ENCODE results near the gene MEF2C. TPM values are rescaled to one million over a fixed set of nuclear protein-coding genes. Genes with fewer than 3 reads are reported as not detected.

The MEF2C gene
- total and polyA plus RNA-seq, 5 experiments from 2014 or later = 0.14 to 10.8 (median 0.48) TPM

DNA sequence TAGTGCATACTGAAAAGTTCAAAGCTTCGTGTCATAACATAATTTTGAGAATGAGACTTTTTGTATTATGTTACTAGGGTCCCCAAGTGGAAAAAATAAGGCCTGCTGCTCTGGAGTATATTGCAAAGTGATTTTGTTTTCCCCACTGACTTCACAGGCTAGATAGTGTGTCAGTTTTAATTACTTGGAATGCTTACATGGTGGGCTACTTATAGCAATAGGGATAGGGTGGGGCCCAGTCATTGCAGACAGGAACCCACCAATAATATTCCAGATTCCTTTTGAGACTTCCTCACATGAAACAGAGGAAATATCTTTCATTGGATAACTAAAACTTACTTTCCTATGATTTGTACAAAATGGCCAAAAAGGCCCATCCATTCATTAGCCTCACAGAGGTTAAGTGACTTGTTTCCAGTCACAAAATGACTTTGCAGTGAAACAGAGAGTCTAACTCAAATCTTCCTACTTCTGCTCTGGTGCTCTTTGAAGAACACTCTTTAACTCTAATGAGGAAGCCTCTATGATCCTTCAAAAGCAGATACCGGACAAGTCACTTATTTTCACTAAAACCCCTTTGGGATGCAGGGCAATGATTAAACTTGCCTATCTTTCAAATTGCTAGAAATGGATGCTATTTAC lies 16.2 kb upstream of the MEF2C start:
- peaks cover 0 to 4% (median 0%) of the 10 kb centered on the region in 5 donors for H3K27me3 Mint-ChIP-seq
- H3K4me3 Mint-ChIP-seq = no peak overlapping the region
- no peaks in the 10 kb centered on the region for H3K9me3 Mint-ChIP-seq
- no peaks in the 10 kb centered on the region for H3K4me1 Mint-ChIP-seq
- DNase-seq (no peak), ATAC-seq (no peak)
- H3K27ac Mint-ChIP-seq = no peak overlapping the region
- H3K36me3 Mint-ChIP-seq = no peaks in the 10 kb centered on the region
- POLR2A ChIA-PET = no interaction called here

DNA sequence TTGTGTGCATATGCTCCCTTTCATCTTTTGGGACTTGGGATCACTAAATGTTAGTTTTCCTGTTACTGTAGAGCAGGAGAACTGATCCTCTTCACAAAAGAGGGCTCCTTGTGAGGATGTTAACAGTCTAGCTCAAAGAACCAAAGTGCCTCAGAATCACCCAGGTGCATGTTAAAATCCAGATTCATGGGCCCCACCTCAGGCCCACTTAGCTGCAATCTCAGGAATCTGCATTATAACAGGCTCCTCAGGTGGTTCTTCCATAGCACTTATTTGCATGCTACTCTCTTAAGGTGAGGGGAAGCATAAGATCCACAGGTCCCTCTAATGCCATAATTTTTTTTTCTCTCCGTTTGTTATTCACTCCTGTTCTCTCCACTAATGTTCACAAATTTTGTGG lies 14.8 kb upstream of the MEF2C start:
- H3K36me3 Mint-ChIP-seq = no peaks in the 10 kb centered on the region
- H3K4me3 Mint-ChIP-seq = no peak overlapping the region
- no peaks in the 10 kb centered on the region for H3K9me3 Mint-ChIP-seq
- POLR2A ChIA-PET = no interaction called here
- H3K4me1 Mint-ChIP-seq = no peaks in the 10 kb centered on the region
- no peak for ATAC-seq
- H3K27me3 Mint-ChIP-seq = peaks cover 0 to 4% (median 0%) of the 10 kb centered on the region in 5 donors
- DNase-seq = no peak
- H3K27ac Mint-ChIP-seq = no peak overlapping the region

DNA sequence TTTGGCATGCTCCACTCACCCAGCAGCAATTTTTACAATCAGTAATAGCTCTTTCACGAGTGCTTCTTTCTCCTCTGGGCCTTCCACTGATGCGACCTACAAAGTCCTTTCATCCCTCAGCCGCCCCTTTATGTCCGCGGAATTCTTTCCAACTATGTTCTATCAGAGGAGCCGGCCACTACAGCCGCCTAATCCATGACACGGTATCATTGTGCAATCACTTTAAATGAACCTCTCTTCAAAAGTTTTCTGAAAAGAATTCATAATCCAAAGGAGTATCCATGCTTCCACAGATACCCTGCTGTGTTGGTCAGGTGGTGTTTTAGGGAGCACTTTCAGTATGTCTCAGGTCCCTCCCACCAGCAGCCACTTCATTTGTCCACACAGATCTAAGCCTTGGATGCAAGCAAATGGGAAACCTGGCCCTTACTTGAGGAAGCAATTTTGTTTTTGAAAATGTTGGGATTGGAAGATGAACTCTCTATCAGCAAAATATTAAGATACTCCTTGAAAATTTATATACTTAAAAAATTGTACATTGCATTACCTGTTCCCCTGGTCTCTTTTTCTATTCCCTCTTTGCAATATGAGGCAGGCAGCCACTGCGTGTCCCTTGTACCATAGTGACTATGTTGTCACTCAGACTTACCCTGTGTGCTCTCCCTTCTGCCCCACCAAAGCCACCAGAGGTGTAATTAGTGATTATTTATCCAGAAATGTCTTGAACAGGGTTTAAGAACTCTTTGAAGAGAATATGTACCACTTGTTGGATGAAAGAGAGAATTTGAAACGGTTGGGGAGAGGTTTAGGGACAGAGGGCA lies 12.9 kb upstream of the MEF2C start:
- no peaks in the 10 kb centered on the region for H3K4me1 Mint-ChIP-seq
- no peak overlapping the region for H3K4me3 Mint-ChIP-seq
- no peaks in the 10 kb centered on the region for H3K9me3 Mint-ChIP-seq
- DNase-seq (no peak), ATAC-seq (no peak)
- POLR2A ChIA-PET = no interaction called here
- H3K27ac Mint-ChIP-seq = no peak overlapping the region
- H3K36me3 Mint-ChIP-seq = no peaks in the 10 kb centered on the region
- H3K27me3 Mint-ChIP-seq = peaks cover 2 to 18% (median 8%) of the 10 kb centered on the region in 5 donors

DNA sequence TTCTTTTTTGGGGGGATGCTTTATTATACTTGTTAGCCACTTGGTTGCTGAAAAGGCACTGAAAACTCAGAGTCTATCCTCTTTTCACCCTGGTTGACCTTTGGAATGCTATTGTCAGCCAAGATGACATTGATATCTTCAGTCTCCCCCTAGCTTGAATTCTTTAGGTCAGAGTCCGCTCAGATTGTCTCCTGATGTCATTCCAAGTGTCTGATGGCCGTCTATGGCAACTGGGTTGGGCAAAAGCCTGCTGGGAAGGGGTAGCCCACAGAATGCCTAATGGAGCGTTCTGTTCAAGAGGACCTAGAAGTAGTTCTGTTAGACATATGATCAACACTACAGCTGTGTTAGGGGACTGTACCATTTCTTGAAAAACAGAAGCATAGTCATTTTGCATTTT lies 9.7 kb upstream of the MEF2C start:
- H3K36me3 Mint-ChIP-seq = no peaks in the 10 kb centered on the region
- DNase-seq = no peak
- H3K27me3 Mint-ChIP-seq = peaks cover 14 to 46% (median 25%) of the 10 kb centered on the region in 5 donors
- POLR2A ChIA-PET = no interaction called here
- H3K4me1 Mint-ChIP-seq = peaks cover 0 to 17% (median 2%) of the 10 kb centered on the region in 4 donors
- H3K9me3 Mint-ChIP-seq = no peaks in the 10 kb centered on the region
- H3K4me3 Mint-ChIP-seq = no peak overlapping the region
- ATAC-seq = no peak
- no peak overlapping the region for H3K27ac Mint-ChIP-seq

DNA sequence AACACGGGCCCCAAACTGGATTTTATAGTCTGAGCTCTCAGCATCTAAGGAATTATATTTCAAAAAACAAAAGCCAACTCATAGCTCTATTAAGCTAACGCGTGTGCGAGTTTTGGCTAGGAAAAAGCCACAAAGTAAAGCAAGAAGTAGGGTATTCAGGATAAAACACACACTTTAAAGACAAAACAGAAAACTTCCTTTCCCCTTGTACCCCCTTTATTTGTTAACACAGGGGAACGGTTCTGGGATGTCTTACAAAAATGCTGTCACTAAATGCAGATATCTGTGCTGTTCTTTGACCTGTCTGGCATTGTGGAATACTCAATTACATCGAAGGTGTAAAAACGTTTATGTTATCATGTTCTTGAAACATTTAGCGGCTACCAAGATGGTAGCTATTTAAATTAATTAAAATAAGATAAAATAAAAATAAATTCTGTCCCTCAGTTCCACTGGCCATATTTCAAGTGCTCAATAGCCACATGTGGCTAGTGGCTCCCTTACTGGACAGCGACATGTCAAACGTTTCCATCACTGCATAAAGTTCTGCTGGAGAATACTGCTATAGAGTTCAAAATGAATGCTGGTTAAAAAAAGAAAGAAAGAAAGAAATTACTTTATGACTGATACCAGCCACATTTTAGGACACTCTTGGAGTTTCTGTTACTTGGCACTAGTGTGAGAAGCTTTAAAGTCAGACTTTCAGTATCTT lies 7.2 kb upstream of the MEF2C start:
- POLR2A ChIA-PET = interaction anchor here (0.6 to 0.8 kb wide), 2 partner anchors 382 to 1640 kb away, joined by 3 read pairs; no protein-coding TSS in a partner anchor

DNA sequence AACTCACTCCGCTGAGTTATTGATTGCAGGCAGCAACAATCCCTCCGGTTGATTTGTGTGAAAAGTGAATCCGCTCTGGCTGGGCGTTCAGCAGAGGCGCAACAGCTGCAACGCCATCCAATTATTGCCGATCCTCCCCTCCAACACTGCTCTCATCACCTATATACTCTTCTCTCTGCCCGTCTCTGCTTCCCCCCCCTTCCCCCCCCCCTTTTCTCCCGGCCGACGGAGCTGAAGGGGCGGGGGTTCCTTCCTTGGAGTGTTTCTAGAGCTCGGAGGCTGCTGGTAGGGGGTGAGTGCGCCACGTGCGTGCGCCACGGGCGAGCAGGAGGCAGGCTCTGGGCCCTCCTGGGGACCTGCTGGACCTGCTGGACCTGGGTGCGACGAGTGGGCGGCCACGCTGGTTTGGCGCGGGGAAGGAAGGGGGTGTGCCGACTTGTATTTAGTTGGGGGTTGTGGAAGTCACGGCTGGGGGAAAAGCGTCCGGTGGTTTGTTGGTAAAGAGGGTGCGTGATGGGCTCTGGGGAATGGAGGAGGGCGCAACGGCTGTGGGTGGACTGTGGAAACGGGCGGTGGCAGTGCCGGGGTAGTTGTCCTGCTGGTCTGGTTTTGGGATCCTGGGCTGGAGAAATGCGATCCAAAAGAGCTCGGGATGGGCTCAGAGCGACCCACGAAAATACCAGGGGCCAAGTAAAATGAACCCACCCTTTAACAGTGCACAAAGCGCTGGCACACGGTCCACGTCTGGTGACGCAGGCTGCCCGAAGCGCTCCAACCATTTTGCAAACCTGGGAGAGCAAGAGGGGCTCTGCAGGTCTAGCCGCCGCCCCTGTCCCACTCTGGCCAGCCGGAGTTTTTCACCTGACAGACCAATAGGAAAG lies 6.4 kb upstream of the MEF2C start:
- no peak for DNase-seq
- peaks cover 0 to 34% (median 5%) of the 10 kb centered on the region in 4 donors for H3K4me1 Mint-ChIP-seq
- POLR2A ChIA-PET = interaction anchor here (0.6 to 0.8 kb wide), 2 partner anchors 383 to 1640 kb away, joined by 3 read pairs; no protein-coding TSS in a partner anchor
- no peaks in the 10 kb centered on the region for H3K9me3 Mint-ChIP-seq
- H3K36me3 Mint-ChIP-seq = no peaks in the 10 kb centered on the region
- H3K27me3 Mint-ChIP-seq = peaks cover 24 to 58% (median 32%) of the 10 kb centered on the region in 5 donors
- H3K27ac Mint-ChIP-seq = peak overlapping the region in 2 of 10 donors; percentile 44 to 81
- ATAC-seq = no peak
- peak overlapping the region in 3 of 10 donors; percentile 18 to 85 (median 57) for H3K4me3 Mint-ChIP-seq

More for the DNA sequence above, 7.2 kb upstream of the MEF2C start:
- no peaks in the 10 kb centered on the region for H3K36me3 Mint-ChIP-seq
- peak overlapping the region in 2 of 10 donors; percentile 44 to 81 for H3K27ac Mint-ChIP-seq
- H3K27me3 Mint-ChIP-seq = peaks cover 19 to 50% (median 28%) of the 10 kb centered on the region in 5 donors
- peak overlapping the region in 3 of 10 donors; percentile 18 to 85 (median 31) for H3K4me3 Mint-ChIP-seq
- H3K4me1 Mint-ChIP-seq = peaks cover 0 to 26% (median 2%) of the 10 kb centered on the region in 4 donors
- H3K9me3 Mint-ChIP-seq = no peaks in the 10 kb centered on the region
- no peak for DNase-seq
- no peak for ATAC-seq

DNA sequence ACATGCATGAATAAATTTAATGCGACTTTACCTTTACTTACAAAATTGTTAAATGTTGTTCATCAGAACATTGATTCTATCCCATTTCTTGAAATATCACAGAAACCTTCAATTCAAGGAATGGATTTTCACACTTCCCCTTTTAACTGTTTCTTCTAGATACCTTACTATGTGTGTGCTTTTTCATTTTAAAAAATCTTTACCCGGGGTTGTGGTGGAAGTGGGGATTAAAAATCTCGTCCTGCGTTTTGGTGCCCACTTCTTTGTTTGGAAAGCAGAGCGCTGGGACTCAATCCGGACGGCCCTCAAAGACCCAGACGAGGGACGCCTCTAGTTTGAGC lies 5.8 kb upstream of the MEF2C start:
- H3K9me3 Mint-ChIP-seq = no peaks in the 10 kb centered on the region
- DNase-seq (no peak), ATAC-seq (no peak)
- peaks cover 2 to 39% (median 10%) of the 10 kb centered on the region in 4 donors for H3K4me1 Mint-ChIP-seq
- H3K27ac Mint-ChIP-seq = no peak overlapping the region
- H3K4me3 Mint-ChIP-seq = peak overlapping the region in 2 of 10 donors; percentile 4 to 85
- POLR2A ChIA-PET = no interaction called here
- H3K36me3 Mint-ChIP-seq = no peaks in the 10 kb centered on the region
- peaks cover 25 to 64% (median 37%) of the 10 kb centered on the region in 5 donors for H3K27me3 Mint-ChIP-seq

DNA sequence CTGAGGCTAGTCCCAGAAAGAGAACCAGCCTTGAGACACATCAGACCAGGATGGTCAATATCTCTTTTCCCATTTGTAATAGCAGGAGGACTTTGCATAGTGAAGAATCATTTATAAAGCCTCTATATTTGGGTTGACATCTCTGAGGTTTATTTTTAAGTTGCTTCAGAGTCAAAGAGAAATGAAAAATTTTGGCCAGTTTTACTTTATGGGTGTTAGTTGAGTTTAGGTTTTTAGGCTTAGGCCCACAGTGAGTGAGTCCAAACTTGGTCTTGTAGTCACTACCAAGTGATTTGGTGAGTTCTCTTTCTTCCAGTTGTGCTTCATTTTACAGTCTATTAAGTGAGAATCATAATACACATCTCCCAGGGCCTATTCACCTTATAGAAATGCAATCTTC lies 5.3 kb upstream of the MEF2C start:
- peaks cover 29 to 69% (median 41%) of the 10 kb centered on the region in 5 donors for H3K27me3 Mint-ChIP-seq
- ATAC-seq (no peak), DNase-seq (no peak)
- H3K4me1 Mint-ChIP-seq = peaks cover 6 to 43% (median 15%) of the 10 kb centered on the region in 4 donors
- POLR2A ChIA-PET = no interaction called here
- H3K9me3 Mint-ChIP-seq = no peaks in the 10 kb centered on the region
- no peaks in the 10 kb centered on the region for H3K36me3 Mint-ChIP-seq
- H3K27ac Mint-ChIP-seq = no peak overlapping the region
- H3K4me3 Mint-ChIP-seq = peak overlapping the region in 1 of 10 donors; percentile 85

DNA sequence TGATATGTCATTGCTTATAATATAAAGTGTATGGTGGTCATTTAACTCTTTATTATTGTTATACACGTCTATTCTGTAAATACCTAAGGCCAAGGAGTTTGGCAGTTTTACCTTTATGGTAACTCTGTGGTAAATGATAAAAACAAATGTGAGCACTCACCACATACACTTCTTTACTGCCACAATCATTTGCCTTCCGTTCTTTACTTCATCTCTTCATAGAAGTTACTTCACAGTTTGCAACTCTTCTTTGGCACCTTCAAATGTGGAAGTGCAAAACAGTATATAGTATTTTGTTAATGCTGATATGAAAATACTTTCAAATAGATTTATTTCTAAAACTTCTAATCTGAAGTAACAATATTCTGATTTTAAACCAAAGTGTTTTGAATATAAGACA lies 4.4 kb upstream of the MEF2C start:
- Mint-ChIP-seq H3K9me3 (no peaks in the 10 kb centered on the region), H3K36me3 (no peaks in the 10 kb centered on the region), H3K27ac (no peak overlapping the region), H3K4me3 (no peak overlapping the region), H3K27me3 (peaks cover 32 to 75% (median 49%) of the 10 kb centered on the region in 5 donors), H3K4me1 (peaks cover 12 to 50% (median 23%) of the 10 kb centered on the region in 4 donors)
- ATAC-seq = no peak
- no peak for DNase-seq
- POLR2A ChIA-PET = no interaction called here

DNA sequence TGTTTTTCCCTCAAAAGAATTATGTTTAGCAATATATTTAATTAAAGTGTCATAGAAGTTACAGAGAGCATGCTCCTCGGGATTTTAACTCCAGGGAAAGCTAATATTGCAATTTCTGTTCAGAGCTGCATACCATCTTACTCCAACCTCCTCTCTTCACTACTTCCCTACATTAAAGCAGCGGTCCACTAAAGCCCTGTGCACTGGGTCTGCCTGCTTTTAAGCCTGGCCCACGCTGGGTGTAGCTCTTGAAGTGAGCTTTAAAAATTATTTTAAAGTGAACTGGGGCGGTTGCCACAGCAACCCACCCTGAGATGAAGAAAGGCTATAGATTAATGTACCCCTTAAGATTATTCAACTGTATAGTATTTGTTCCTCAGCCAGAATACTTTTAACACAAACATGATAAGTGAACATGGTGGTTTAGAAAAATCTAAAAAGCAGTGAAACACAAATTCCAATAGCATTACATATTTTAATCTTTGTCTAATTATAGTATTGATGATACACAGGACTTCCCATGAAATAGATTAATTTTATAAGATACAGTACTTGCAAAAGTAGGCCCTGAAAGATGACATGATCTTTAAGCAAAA lies 3.9 kb upstream of the MEF2C start:
- H3K27me3 Mint-ChIP-seq = peaks cover 32 to 73% (median 47%) of the 10 kb centered on the region in 5 donors
- no peaks in the 10 kb centered on the region for H3K36me3 Mint-ChIP-seq
- no peak overlapping the region for H3K27ac Mint-ChIP-seq
- no peaks in the 10 kb centered on the region for H3K9me3 Mint-ChIP-seq
- POLR2A ChIA-PET = no interaction called here
- ATAC-seq (no peak), DNase-seq (no peak)
- peaks cover 13 to 53% (median 25%) of the 10 kb centered on the region in 4 donors for H3K4me1 Mint-ChIP-seq
- H3K4me3 Mint-ChIP-seq = peak overlapping the region in 1 of 10 donors; percentile 79

DNA sequence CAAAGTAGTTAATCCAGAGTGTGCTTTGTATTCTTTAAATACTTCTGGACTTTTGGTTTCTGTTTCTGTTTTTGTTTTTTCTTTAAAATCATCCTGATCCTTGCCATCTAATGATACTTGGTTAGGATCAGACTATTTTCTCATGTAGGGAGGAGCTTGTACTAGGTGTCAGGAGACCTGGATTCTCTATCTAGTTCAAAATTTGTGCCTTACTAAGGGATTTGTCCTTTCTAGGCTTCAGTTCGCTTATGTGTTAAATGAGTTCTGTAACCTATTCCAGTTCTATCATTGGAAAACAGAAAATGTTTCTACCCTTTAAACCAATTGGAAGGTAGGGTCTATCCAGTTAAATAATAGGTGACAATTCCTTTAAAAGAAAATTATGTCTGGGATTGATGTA lies 3.3 kb upstream of the MEF2C start:
- H3K9me3 Mint-ChIP-seq = no peaks in the 10 kb centered on the region
- ATAC-seq = no peak
- peaks cover 30 to 67% (median 47%) of the 10 kb centered on the region in 5 donors for H3K27me3 Mint-ChIP-seq
- H3K36me3 Mint-ChIP-seq = no peaks in the 10 kb centered on the region
- peaks cover 13 to 53% (median 25%) of the 10 kb centered on the region in 4 donors for H3K4me1 Mint-ChIP-seq
- H3K27ac Mint-ChIP-seq = peak overlapping the region in 2 of 10 donors; percentile 63 to 70
- POLR2A ChIA-PET = no interaction called here
- DNase-seq = no peak
- H3K4me3 Mint-ChIP-seq = peak overlapping the region in 2 of 10 donors; percentile 70 to 79
